ENCODE data around the gene PHKB.
"Not testable (repeated sequence)": the region's sequence is repeated elsewhere in the genome, so short reads cannot be mapped to it uniquely, and the experiment has no call there.

Gene PHKB

GRCh38 chr16:47470810-47471209 lies 9.7 kb downstream of the PHKB start:
- DNase-seq = no peak

DNA sequence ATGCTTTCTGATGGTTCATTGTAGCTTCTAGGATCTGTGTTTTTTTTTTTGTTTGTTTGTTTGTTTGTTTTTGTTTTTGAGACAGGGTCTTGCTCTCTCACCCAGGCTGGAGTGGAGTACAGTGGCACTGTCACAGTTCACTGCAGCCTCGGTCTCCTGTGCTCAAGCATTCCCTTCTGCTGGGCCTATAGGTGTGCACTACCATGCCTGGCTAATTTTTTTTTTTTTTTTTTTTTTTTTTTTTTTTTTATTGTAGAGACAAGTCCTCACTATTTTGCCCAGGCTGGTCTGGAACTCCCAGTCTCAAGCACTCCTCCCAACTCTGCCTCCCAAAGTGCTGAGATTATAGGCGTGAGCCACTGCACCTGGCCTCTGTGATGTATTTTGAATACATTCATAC lies 11.9 kb downstream of the PHKB start:
- not testable (repeated sequence) for DNase-seq

GRCh38 chr16:47473792-47474191 lies 12.7 kb downstream of the PHKB start:
- DNase-seq = no peak

- no peak for DNase-seq
Observed at GRCh38 chr16:47475786-47476185, 14.7 kb downstream of the PHKB start.

- no peak for DNase-seq
Observed at GRCh38 chr16:47476654-47477345, 15.7 kb downstream of the PHKB start.

GRCh38 chr16:47477679-47478078 lies 16.5 kb downstream of the PHKB start:
- DNase-seq = no peak

- DNase-seq = no peak
Observed at GRCh38 chr16:47480410-47480809, 19.3 kb downstream of the PHKB start.

GRCh38 chr16:47481698-47482374 lies 20.7 kb downstream of the PHKB start:
- no peak for DNase-seq

DNA sequence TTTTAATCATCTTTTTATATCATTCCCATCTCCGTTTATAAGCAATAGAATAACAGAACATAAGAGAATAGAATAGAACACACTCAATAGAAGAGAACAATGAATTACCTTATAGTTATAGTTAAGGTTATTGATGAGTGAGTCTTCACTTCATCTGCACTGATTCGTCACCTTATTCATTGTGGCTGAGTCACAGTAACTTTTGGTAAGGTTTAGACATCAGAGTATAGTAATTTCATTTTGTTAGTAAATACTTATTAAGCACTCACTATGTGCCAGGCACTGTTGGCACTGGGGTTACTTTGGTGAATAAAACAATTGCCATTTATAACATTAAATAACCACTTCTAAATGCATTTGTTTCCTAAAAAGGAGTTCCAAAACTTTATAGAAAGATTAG lies 22.5 kb downstream of the PHKB start:
- no peak for DNase-seq

DNA sequence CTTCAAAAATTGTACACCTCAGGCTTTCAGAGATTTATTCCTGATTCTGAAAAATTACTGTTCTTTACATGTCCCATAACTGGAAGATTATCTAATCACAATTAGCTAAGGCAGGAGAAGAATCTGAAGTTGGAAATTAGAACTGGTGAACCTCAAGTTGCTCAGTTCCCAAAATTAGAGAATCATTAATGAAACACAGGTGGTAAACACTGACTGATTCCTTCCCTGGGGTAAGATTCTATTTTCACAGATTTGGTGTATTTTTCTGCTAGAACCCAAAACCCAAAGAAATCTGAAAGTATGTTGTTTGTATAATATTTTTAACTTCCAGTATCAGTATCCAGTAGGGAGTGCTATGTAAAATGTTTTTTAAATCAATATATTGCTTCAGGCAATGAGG lies 25.7 kb downstream of the PHKB start:
- no peak for DNase-seq

GRCh38 chr16:47488051-47488450 lies 26.9 kb downstream of the PHKB start:
- no peak for DNase-seq

DNA sequence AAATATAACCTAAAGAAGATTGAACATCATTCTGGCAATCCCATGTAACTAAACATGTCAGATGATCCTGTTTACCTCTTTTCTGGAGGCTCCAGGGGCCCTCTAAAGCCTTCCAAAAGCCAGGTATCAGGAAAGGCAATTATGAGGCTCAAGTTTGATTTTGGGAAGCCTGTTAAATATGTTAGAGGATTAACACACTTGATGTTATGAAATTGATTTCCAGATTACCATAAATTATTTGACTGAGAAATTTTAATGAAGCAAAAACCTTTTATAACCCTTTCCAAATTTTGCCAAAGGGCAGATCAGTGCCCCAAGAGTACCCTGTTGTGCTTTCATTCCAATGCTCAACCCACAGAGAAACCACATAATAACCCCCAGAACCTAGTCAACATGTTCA lies 29.3 kb downstream of the PHKB start:
- DNase-seq = no peak

GRCh38 chr16:47492036-47492427 lies 30.9 kb downstream of the PHKB start:
- DNase-seq = no peak

DNA sequence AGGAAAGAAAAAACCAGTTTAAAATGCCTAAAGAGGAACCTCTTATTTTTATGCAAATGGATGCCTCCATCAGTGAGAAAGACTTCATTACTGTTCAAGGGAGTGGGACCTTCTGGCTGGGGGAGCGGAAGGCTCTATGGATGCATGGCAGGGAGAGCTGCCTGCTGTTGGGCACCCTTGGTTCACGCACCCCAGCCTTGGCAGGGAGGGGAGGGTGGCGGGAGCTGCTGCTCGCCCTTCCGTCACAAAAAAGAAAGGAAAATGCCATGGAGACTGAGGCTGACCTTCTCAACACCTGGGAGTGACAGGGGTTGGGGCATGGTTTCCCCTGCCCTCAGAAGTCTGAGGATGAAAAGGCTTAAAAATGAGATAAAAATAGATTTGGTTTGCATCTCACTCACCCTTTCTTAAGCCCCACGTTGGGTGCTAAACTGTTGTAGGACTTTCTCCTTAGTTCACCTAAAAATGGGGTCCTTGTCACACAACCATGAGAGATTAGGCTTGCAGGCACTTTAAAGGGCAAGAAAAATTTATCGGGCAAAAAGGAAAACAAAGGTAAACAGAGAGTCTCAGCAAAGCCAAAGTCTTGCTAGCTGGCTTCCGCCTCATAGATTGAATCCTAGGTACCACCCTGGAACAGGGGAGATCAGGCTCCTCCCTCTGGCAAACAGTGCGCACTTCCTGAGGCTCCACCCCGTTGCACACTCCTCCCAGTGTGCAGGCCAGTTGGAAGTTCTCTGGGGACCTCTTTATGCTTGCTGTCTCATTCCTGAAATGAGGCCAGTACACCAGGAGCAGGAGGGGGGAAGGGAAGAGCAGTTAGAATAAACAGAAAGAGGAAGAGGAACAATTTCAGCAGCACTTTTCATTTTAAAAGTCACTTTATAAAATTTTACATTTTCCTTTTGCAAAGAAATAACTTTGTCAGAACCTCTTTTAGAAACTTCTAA lies 31.6 kb downstream of the PHKB start:
- DNase-seq = no peak

GRCh38 chr16:47493381-47494337 lies 32.5 kb downstream of the PHKB start:
- no peak for DNase-seq

DNA sequence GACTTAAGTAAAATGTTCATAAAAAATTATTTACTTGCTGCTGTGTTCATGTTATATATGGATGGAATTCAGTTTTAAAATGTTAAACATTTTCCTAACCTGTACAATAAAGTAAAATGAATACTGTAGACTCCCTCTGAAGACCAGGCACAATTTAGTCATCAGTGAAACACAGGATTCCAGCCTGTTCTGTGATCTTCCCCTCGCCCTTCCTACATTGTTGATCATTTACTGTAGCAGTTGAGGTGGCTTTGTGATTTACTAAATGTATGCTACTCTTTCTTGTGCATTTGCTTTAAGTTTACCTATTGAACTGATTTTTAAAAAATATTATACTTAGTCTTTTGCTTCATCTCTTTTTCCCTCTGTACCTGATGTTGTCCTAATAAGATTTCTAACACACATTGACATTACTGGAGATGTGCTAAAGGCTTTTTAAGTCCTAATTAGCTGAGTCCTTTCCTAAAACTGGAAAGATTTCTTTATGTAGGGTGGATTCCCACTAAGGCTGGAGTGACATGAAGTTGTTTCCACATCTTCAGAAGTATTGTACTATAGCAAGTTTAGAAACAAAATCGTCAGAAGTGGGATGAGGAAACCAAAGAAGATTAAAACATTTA lies 38.1 kb downstream of the PHKB start:
- no peak for DNase-seq

DNA sequence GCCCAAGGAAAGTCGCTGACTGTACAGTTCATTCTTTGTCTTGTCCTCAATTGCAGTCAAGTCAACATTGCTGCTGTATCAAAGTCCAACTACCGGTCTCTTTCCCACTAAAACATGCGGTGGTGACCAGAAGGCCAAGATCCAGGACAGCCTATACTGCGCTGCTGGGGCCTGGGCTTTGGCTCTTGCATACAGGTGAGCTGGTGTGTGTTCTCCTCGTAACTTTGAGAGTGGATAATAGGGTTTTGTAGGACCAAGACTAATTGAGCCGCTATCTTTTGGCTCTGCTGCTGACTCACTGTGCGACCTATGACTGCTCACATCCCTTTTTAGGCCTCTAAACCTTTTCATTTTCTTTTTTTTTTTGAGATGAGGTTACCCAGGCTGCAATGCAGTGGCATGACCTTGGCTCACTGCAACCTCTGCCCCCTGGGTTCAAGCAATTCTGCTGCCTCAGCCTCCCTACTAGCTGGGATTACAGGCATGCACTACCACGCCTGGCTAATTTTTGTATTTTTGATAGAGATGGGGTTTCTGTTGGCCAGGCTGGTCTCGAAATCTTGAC lies 38.7 kb downstream of the PHKB start:
- no peak for DNase-seq

DNA sequence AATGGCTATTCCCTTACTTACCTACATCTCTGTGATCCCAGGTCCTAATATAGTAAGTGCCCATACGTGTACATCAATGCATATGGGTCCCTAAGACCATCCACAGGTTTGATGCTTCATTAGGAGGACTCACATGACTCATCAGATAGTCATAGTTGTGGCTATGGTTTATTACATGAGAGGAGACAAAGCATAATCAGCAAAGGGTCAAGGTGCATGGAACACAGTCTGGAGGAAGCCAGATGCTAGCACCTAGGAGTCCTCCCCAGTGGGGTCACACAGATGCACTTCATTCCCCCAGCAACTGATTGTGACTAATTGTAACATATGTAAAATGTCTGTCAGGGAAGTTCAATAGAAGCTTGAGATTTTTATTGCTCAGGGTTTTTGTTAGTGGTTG lies 42.8 kb downstream of the PHKB start:
- no peak for DNase-seq

GRCh38 chr16:47504599-47504998 lies 43.5 kb downstream of the PHKB start:
- no peak for DNase-seq

- no peak for DNase-seq
Observed at GRCh38 chr16:47506800-47507199, 45.7 kb downstream of the PHKB start.

- DNase-seq = no peak
Observed at GRCh38 chr16:47507701-47508100, 46.6 kb downstream of the PHKB start.

DNA sequence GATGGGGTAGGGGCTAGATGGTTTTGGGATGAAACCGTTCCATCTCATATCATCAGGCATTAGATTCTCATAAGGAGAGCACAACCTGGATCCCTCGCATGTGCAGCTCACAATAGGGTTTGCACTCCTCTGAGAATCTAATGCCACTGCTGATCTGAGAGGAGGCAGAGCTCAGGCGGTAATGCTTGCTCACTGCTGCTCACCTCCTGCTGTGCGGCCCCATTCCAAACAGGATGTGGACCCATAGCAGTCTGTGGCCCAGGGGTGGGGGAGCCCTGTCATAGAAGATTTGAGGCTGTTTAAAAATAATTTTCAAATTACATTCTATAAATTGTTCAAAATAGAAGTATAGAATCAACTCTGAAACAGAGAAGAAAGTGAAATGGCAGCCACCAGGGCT lies 50.8 kb downstream of the PHKB start:
- no peak for DNase-seq
